ENCODE results near the gene KCP. TPM values are rescaled to one million over a fixed set of nuclear protein-coding genes. Genes with fewer than 3 reads are reported as not detected.

KCP gene
- total RNA-seq, 1 experiment from 2014 or later, result 2.7 TPM

- DNase-seq (ENCODE audit: low spot score) (peak; percentile 56), ATAC-seq (peak; percentile 55)
- TF ChIP-seq MAX (CRISPR knock-in tag; IDR thresholded peaks at IDR 0.05), result 0 out of 2 replicates have a peak, but pooled peaks have one; percentile 11
- no peak for TF ChIP-seq FOXK1 (CRISPR knock-in tag; IDR thresholded peaks at IDR 0.05)
- peak; percentile 48; the same call in 1 of the 2 replicates for TF ChIP-seq ZNF263 (CRISPR knock-in tag; IDR thresholded peaks at IDR 0.05; ENCODE audit: low read depth)
- H3K4me1 Mint-ChIP-seq, result peaks cover 14% of the 10 kb centered on the region
- no peaks in the 10 kb centered on the region for H3K36me3 Mint-ChIP-seq
- no peak within 1 kb of the TSS for H3K27ac Mint-ChIP-seq
- ChIA-PET CTCF (interaction anchor here (0.6 to 2.7 kb wide), 8 partner anchors 9 to 1335 kb away, joined by 3 to 29 read pairs (median 4); partner anchors contain the start of gene ATP6V1F), POLR2A (no interaction called here)
- no peaks in the 10 kb centered on the region for H3K9me3 Mint-ChIP-seq
- peak within 1 kb of the TSS; percentile 87 for H3K4me3 Mint-ChIP-seq
- peaks cover 66% of the 10 kb centered on the region for H3K27me3 Mint-ChIP-seq (ENCODE audit: low read depth)
Observed at GRCh38 chr7:128937647-128938543, 27.4 kb upstream of the KCP start, which contains the start of gene IRF5. Gene IRF5, plus strand, starts transcription at chr7:128937927. Its CDS starts 4,155 bp downstream, at chr7:128942082.

DNA sequence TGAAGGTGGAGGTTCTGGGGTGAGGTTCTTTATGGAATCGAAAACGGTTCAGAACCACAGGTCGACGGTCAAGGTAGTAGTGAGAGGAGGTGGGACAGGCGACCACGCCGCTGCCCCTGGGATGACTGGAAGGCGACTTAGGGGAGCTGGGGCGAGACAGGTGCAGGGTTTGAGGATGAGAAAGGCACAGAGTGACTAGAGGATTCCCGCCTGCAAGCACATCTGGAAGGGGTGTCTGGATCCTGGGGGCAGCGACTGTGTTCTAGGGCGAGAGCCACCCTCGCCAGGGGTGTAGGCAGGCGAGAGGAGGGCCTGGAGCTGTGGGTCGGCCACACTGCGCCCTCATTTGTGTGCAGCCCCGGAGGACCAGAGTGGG lies 26.8 kb upstream of the KCP start:
- CTCF ChIA-PET, result interaction anchor here (0.6 to 2.7 kb wide), 6 partner anchors 10 to 1336 kb away, joined by 3 to 29 read pairs (median 4); no protein-coding TSS in a partner anchor
- DNase-seq (ENCODE audit: low spot score) (no peak), ATAC-seq (no peak; the same call in 1 of the 2 replicates)
- no peak overlapping the region for H3K27ac Mint-ChIP-seq
- H3K27me3 Mint-ChIP-seq (ENCODE audit: low read depth), result peaks cover 72% of the 10 kb centered on the region
- no peaks in the 10 kb centered on the region for H3K9me3 Mint-ChIP-seq
- TF ChIP-seq ZNF263 (CRISPR knock-in tag; IDR thresholded peaks at IDR 0.05; ENCODE audit: low read depth) (no peak), SMAD3 (CRISPR knock-in tag; IDR thresholded peaks at IDR 0.05; ENCODE audit: borderline replicate concordance) (0 out of 2 replicates have a peak, but pooled peaks have one; percentile 24)
- peak overlapping the region; percentile 65 for H3K4me3 Mint-ChIP-seq
- POLR2A ChIA-PET, result no interaction called here
- H3K4me1 Mint-ChIP-seq, result peaks cover 14% of the 10 kb centered on the region
- no peaks in the 10 kb centered on the region for H3K36me3 Mint-ChIP-seq

DNA sequence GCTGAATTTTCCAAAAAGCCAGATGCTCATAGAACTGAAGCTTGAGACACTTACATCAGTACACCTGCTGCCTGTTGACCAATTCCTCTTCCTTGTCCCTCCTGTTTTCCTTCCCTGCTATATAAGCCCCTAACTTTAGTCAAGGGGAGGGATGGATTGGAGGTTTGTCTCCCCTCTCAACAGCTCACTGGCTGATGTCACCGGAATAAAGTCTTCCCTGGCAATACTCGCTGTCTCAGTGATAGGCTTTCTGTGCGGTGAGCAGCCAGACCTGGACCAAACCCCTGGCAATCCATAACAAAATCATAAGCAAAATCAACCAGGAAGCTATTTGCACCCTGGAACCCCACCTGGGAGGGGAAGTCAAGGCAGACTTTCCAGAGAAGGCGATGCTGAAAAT lies 26.3 kb upstream of the KCP start:
- H3K27me3 Mint-ChIP-seq (ENCODE audit: low read depth), result peaks cover 73% of the 10 kb centered on the region
- CTCF ChIA-PET, result interaction anchor here (0.6 to 2.7 kb wide), 4 partner anchors 10 to 155 kb away, joined by 3 to 29 read pairs (median 4); no protein-coding TSS in a partner anchor
- DNase-seq (ENCODE audit: low spot score) (no peak), ATAC-seq (no peak)
- POLR2A ChIA-PET, result no interaction called here
- peak overlapping the region; percentile 65 for H3K4me3 Mint-ChIP-seq
- H3K27ac Mint-ChIP-seq, result no peak overlapping the region
- no peaks in the 10 kb centered on the region for H3K36me3 Mint-ChIP-seq
- H3K9me3 Mint-ChIP-seq, result no peaks in the 10 kb centered on the region
- no peak for TF ChIP-seq SMAD3 (CRISPR knock-in tag; IDR thresholded peaks at IDR 0.05; ENCODE audit: borderline replicate concordance)
- TF ChIP-seq ETV6 (CRISPR knock-in tag; IDR thresholded peaks at IDR 0.05), result no peak
- no peak for TF ChIP-seq GABPB1 (CRISPR knock-in tag; IDR thresholded peaks at IDR 0.05)
- TF ChIP-seq CREM (CRISPR knock-in tag; IDR thresholded peaks at IDR 0.05), result no peak
- TF ChIP-seq ATF1 (CRISPR knock-in tag; IDR thresholded peaks at IDR 0.05), result no peak
- no peak for TF ChIP-seq NFYB (CRISPR knock-in tag; conservative IDR thresholded peaks at IDR 0.05; ENCODE audit: low read depth)
- no peak for TF ChIP-seq ERG (CRISPR knock-in tag; IDR thresholded peaks at IDR 0.05)
- TF ChIP-seq ZNF232 (CRISPR knock-in tag; IDR thresholded peaks at IDR 0.05), result no peak
- no peak for TF ChIP-seq MXD4 (CRISPR knock-in tag; IDR thresholded peaks at IDR 0.05; ENCODE audit: borderline replicate concordance)
- no peak for TF ChIP-seq ARID4B (CRISPR knock-in tag; IDR thresholded peaks at IDR 0.05; ENCODE audit: borderline replicate concordance)
- TF ChIP-seq EMX1 (CRISPR knock-in tag; IDR thresholded peaks at IDR 0.05), result no peak
- TF ChIP-seq TEAD4 (CRISPR knock-in tag; IDR thresholded peaks at IDR 0.05), result no peak
- TF ChIP-seq SOX15 (CRISPR knock-in tag; IDR thresholded peaks at IDR 0.05), result no peak
- no peak for TF ChIP-seq NR1H2 (CRISPR knock-in tag; IDR thresholded peaks at IDR 0.05)
- TF ChIP-seq, protein P1, sequence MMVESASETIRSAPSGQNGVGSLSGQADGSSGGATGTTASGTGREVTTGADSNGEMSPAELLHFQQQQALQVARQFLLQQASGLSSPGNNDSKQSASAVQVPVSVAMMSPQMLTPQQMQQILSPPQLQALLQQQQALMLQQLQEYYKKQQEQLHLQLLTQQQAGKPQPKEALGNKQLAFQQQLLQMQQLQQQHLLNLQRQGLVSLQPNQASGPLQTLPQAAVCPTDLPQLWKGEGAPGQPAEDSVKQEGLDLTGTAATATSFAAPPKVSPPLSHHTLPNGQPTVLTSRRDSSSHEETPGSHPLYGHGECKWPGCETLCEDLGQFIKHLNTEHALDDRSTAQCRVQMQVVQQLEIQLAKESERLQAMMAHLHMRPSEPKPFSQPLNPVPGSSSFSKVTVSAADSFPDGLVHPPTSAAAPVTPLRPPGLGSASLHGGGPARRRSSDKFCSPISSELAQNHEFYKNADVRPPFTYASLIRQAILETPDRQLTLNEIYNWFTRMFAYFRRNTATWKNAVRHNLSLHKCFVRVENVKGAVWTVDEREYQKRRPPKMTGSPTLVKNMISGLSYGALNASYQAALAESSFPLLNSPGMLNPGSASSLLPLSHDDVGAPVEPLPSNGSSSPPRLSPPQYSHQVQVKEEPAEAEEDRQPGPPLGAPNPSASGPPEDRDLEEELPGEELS (CRISPR knock-in tag; IDR thresholded peaks at IDR 0.05), result no peak
- TF ChIP-seq SP1 (CRISPR knock-in tag; conservative IDR thresholded peaks at IDR 0.05), result no peak
- TF ChIP-seq TP53 (CRISPR knock-in tag; IDR thresholded peaks at IDR 0.05), result no peak
- peaks cover 14% of the 10 kb centered on the region for H3K4me1 Mint-ChIP-seq
